GM12878 (cell line): ENCODE data around the gene FGF12. TPM values are rescaled to one million over a fixed set of nuclear protein-coding genes. Genes with fewer than 3 reads are reported as not detected.

Experiments
- ATAC-seq: fragments of 200-7000 bp; cut with Tn5 transposase; 3 replicates; pipeline ENCODE4 v1.9.1; 2020; ENCODE audit warnings: mild to moderate bottlenecking, moderate library complexity
- BruUV-seq: library from RNA; stranded (reverse); fragments of 400-500 nt; replicated peaks from 2 replicates; lab custom pipeline; 2021; lab: Mats Ljungman, UMichigan
- CTCF ChIA-PET: fragments of 300-600 bp; sonication (Branson Sonifier 250); formaldehyde crosslinking; extraction: SDS; loops from one replicate; lab custom pipeline; 2021; ENCODE audit warnings: inconsistent platforms; lab: Yijun Ruan, JAX
- POLR2A ChIA-PET: fragments of 350-600 bp; formaldehyde crosslinking; extraction: SDS; loops from one replicate; lab custom pipeline; 2021; ENCODE audit warnings: inconsistent platforms; lab: Charles Lee
- RAD21 ChIA-PET: fragments of 300-600 bp; sonication (Branson Sonifier 250); formaldehyde crosslinking; loops from one replicate; lab custom pipeline; 2023; ENCODE audit warnings: antibody characterized with exemption; ENCODE audit not compliant: unreplicated experiment; lab: Charles Lee
- SMC1A ChIA-PET: fragments of 300-600 bp; sonication (Branson Sonifier 250); formaldehyde crosslinking; loops from one replicate; lab custom pipeline; 2023; ENCODE audit not compliant: unreplicated experiment, uncharacterized antibody; lab: Charles Lee
- DNase-seq: peaks from one replicate; pipeline ENCODE4 v3.0.0-alpha.2; 2011; ENCODE audit warnings: low read depth, low spot score
- FAIRE-seq: peaks from 3 replicates; lab custom pipeline; 2011; peaks lifted over from hg19 to GRCh38; lab: Jason Lieb, UNC
- H2AFZ ChIP-seq: 2 replicates; pipeline ENCODE4 v1.6.0; 2011; ENCODE audit warnings: low read depth, low read length, control low read depth; ENCODE audit not compliant: control insufficient read depth
- H3K27ac ChIP-seq: 2 replicates; pipeline ENCODE4 v1.5.1; 2011; ENCODE audit warnings: control low read depth; ENCODE audit not compliant: control insufficient read depth, insufficient read depth
- H3K27me3 ChIP-seq, 2 experiments: replicated peaks in 1 of 2; 2 replicates each; pipeline versions ENCODE4 v1.6.0 to v1.6.1; 2011; ENCODE audit warnings: low read length in 1 of 2; ENCODE audit not compliant: control insufficient read depth in 2 of 2, insufficient read depth in 2 of 2
- H3K36me3 ChIP-seq, 2 experiments: 2 replicates each; pipeline ENCODE4 v1.5.1; 2011; ENCODE audit warnings: low read length in 1 of 2; ENCODE audit not compliant: control insufficient read depth in 2 of 2, insufficient read depth in 2 of 2
- H3K4me1 ChIP-seq: 2 replicates; pipeline ENCODE4 v1.6.1; 2011; ENCODE audit warnings: mild to moderate bottlenecking, low read length, moderate library complexity, mixed read lengths; ENCODE audit not compliant: control insufficient read depth, insufficient read depth
- H3K4me2 ChIP-seq: 2 replicates; pipeline ENCODE4 v1.6.0; 2011; ENCODE audit warnings: control low read depth; ENCODE audit not compliant: control insufficient read depth, insufficient read depth
- H3K4me3 ChIP-seq: fragments of 200-600 bp; sonication (generic); 2 replicates; pipeline ENCODE4 v1.5.1; 2016
- H3K79me2 ChIP-seq: 2 replicates; pipeline ENCODE4 v1.6.0; 2011; ENCODE audit warnings: low read length; ENCODE audit not compliant: control insufficient read depth, insufficient read depth
- H3K9ac ChIP-seq: 2 replicates; pipeline ENCODE4 v1.8.0; 2011; ENCODE audit warnings: low read length, control low read depth, mixed read lengths; ENCODE audit not compliant: control insufficient read depth, insufficient read depth
- H3K9me3 ChIP-seq: replicated peaks from 3 replicates; pipeline ENCODE4 v1.5.1; 2011; ENCODE audit warnings: mild to moderate bottlenecking, low read length; ENCODE audit not compliant: control insufficient read depth, insufficient read depth
- H4K20me1 ChIP-seq: 2 replicates; pipeline ENCODE4 v1.6.0; 2011; ENCODE audit not compliant: control insufficient read depth, insufficient read depth
- CHD4 ChIP-seq: fragments of 200-600 bp; sonication (generic); IDR thresholded peaks from 2 replicates; pipeline ENCODE4 v1.6.1; 2016; ENCODE audit warnings: mild to moderate bottlenecking
- REST ChIP-seq: IDR thresholded peaks from 2 replicates; pipeline ENCODE4 v1.6.1; 2012; ENCODE audit warnings: mild to moderate bottlenecking, low read depth, low read length
- WGBS: methylation state at CpG from one replicate; pipeline ENCODE4 v1.1.6; 2016; ENCODE audit warnings: low lambda C conversion rate; ENCODE audit not compliant: insufficient replicate concordance, insufficient coverage; ENCODE audit errors: missing lambda C conversion rate; 5-methylcytosine and 5-hydroxymethylcytosine counted together
- in situ Hi-C: fragments of 300-500 bp; cut with MboI; formaldehyde crosslinking; loops from 9 replicates; pipeline ENCODE4 v1.14.3; 2018; ENCODE audit warnings: mixed read lengths
- intact Hi-C: fragments of 100-400 bp; cut with micrococcal nuclease; formaldehyde crosslinking; loops from one replicate; pipeline ENCODE4 v1.14.2; 2022; ENCODE audit not compliant: unreplicated experiment
- polyA plus RNA-seq, 11 experiments: library from polyadenylated mRNA; depleted of rRNA in 4 of 11; unstranded in 6 of 11; stranded (reverse) in 5 of 11; fragments of >200 nt; fragmentation: Nextera tagmentation in 4 of 11; fragmentation: Illumina TruSeq in 1 of 11; extraction: Ambion mirVana in 4 of 11; extraction: Trizol in 1 of 11; gene quantifications; 1 replicate in 1 of 11; 2 replicates in 10 of 11; pipeline versions ENCODE4 v1.2.1 to v1.2.3, GENCODE V29; 2011 to 2016; ENCODE audit warnings: inconsistent platforms in 2 of 11, missing spikeins in 2 of 11, low read depth in 1 of 11
- total RNA-seq, 4 experiments: library from RNA; depleted of rRNA in 3 of 4; stranded (reverse); fragments of >200 nt in 3 of 4; fragmentation: Illumina TruSeq in 1 of 4; extraction: Trizol in 1 of 4; gene quantifications; 2 replicates each; pipeline versions ENCODE4 v1.2.1 to v1.2.3, GENCODE V29; 2013 to 2021

Gene FGF12
- total and polyA plus RNA-seq, 10 of the 15 experiments (the other 5 are each of a cell fraction or from before 2014, with no cell fraction given) = 0.03 to 0.43 (median 0.13) TPM; not detected in 7

DNA sequence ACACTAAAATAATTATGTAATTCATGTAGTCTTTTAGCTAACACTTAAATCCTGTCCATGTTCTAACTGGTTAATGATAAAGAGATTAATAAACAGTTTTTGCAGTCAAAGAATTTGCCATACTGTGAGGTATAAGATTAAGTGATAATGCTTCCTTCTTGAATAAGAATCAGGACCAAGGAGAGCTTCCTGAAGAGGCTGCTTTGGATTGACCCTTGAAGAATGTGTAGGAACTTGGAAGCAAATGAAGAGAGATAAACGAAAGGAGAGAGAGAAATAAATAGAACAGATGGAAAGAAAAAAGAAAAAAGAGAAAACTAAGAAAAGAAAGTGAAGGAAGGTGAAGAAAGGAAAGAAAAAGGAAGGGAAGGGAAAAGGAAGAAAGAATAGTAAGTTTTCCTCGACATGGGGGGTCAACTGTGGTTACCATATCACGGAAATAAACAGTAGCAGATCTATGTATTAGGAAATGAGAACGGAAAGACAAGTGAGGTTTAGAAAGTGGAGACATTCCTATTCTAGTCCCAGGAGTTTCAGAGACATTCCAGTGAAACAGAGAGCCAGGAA is 539.8 kb downstream of the FGF12 start:
- intact Hi-C loops = loop anchor here (1.0 to 2.0 kb wide), 2 partner anchors 235 to 257 kb away; no protein-coding TSS in a partner anchor
- FAIRE-seq = no peak

More for the DNA sequence above, 539.8 kb downstream of the FGF12 start:
- Histone ChIP-seq H3K27me3 (no peaks in the 10 kb centered on the region), H4K20me1 (no peaks in the 10 kb centered on the region), H3K36me3 (no peaks in the 10 kb centered on the region), H3K4me1 (no peaks in the 10 kb centered on the region), H3K9ac (no peak overlapping the region), H3K4me3 (no peak overlapping the region), H3K9me3 (no peaks in the 10 kb centered on the region), H3K27ac (no peak overlapping the region), H3K4me2 (no peak overlapping the region), H3K79me2 (no peaks in the 10 kb centered on the region), H2AFZ (no peak overlapping the region)
- BruUV-seq = no TSS peak
- DNase-seq = no peak
- POLR2A ChIA-PET = no interaction called here
- RAD21 ChIA-PET = interaction anchor here (1.3 kb wide), 1 partner anchor 235 kb away, joined by 3 read pairs; no protein-coding TSS in a partner anchor
- TF ChIP-seq REST (peak; percentile 60; the same call in 1 of the 2 replicates), CHD4 (no peak)
- in situ Hi-C loops = loop anchor here (25.0 kb wide), 1 partner anchor 250 kb away; no protein-coding TSS in a partner anchor
- SMC1A ChIA-PET = interaction anchor here (0.7 to 4.1 kb wide), 5 partner anchors 99 to 1086 kb away, joined by 3 to 23 read pairs (median 4); no protein-coding TSS in a partner anchor
- 4% methylated on average over 4 of the region's 4 CpGs for WGBS
- CTCF ChIA-PET = interaction anchor here (0.6 to 4.4 kb wide), 17 partner anchors 10 to 1335 kb away, joined by 3 to 45 read pairs (median 5); no protein-coding TSS in a partner anchor
- no peak for ATAC-seq
